Stimulated activated CD4-positive, alpha-beta T cell treated with anti-CD3 and anti-CD28 coated beads, Interleukin-4, amount 100 ng/mL, for 4 hours (primary cell): ENCODE data around the gene PLXNA4.

Source experiments
- DNase-seq, 2 experiments: peaks; one replicate each; pipeline ENCODE4 v3.0.0-alpha.2; 2020

The PLXNA4 gene

DNA sequence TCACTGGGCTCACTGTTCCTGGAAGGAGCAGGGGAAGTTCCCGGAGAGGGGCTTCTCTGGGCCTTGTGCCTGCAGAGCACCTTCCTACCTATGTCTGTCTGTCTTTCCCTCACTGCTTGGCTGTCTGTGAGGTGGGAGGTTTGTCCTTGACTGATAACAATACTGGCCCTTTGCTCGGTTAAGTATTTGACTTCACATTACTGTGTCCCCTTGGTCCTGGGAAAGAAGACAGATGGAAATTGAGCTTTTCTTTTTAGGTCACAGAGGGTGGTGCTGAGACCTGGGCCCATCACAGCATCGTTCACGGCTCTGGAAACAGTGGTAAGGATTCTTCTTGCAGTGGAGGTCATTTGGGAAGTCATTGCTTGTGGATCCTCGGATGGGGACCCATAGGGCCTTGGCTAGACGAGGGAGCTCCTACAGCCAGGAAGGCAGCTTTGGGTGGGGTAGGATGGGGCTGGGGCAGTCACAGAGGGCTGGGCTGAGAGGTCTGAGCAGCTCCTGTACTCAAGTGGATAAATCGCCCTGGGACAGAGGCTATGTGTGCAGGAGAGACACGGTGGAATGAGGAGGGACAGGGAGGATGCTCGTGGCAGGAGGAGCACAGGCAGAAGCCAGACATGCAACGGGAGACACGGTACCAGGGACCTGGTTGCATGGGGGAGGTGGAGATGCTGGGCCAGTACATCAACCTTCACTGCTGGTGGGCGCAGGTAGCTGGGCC lies 450.2 kb downstream of the PLXNA4 start:
- no peak for DNase-seq

DNA sequence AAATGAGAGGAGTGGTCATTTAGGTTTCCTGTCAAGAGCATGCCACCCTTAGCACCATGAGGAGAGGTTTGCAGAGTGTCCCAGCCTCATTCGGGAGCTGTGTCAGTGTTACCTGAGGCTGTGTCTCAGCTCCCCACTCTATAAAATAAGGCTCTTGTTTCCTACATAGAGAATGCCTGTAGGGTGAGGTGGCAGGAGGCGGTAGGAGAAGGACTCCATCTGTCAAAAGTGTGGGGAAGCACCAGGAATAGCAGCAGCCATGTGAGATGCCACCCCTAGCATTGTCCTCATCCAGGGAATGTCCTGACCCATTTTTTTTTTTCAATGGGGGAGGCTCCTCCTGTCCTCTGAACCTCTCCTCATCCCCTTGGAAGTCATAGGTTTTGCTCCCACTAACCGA lies 451.2 kb downstream of the PLXNA4 start:
- no peak for DNase-seq

GRCh38 chr7:132124575-132124974 lies 451.7 kb downstream of the PLXNA4 start:
- DNase-seq, result no peak

DNA sequence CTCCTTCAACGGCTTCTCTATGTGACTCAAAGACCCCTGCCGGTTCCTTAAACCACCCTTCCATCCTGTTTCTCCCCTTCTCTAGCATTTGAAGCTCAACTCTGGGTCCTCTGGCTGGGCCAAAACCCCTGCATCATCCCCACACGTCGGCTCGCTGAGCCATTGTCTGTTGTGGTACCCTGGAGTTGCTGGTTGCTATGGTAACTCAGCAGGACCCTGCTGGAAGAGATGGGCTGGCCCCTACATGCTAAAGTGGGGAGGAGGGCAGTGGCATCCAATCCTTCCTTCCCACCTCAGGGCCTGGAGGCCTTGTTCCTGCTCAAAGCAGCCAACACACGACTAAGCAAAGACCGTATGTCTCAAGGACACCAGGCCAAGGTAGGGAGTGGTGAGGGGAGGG lies 452.5 kb downstream of the PLXNA4 start:
- DNase-seq, result no peak

DNA sequence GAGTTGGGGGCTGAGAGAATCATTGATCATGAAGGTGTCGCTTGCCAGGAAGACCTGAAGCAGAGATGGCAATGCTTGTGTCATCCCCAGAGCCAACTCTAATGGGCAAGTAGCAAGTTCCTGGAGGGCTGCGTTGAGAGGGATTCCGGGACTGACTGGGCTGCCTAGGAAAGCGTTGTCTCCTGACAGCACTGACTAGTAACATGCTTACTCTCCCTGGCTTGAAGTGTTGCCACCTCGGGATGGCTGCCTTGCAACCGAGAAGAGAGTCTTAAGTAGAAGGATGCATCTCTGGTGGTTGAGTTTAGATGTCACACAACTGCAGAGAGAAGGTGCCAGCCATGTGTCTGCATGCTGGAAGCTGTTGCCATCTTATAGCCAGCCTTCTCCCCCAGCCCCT lies 453.4 kb downstream of the PLXNA4 start:
- DNase-seq, result no peak

- no peak for DNase-seq
Measured at GRCh38 chr7:132121987-132122386, 454.3 kb downstream of the PLXNA4 start.

- no peak for DNase-seq
Measured at GRCh38 chr7:132118641-132119040, 457.6 kb downstream of the PLXNA4 start.

GRCh38 chr7:132117636-132118035 lies 458.6 kb downstream of the PLXNA4 start:
- no peak for DNase-seq

DNA sequence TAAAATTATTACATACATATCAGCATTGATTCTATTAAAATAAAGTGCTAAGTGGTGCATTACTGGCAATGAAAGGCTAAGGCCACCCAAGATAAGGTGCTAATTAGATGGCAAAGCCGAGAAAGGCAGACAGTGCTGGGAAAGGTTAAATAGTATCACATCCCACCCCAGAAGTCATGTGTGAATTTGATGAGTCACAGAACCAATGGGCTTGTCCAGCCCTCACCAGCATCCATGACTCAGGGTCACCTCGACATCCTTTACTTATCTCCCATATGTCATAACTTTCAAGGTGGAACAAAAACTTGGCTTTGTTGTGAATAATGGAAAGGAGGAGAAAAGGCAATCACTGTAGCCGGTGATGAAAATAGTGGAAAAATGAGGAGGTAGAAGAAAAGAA lies 459.1 kb downstream of the PLXNA4 start:
- DNase-seq, result no peak

DNA sequence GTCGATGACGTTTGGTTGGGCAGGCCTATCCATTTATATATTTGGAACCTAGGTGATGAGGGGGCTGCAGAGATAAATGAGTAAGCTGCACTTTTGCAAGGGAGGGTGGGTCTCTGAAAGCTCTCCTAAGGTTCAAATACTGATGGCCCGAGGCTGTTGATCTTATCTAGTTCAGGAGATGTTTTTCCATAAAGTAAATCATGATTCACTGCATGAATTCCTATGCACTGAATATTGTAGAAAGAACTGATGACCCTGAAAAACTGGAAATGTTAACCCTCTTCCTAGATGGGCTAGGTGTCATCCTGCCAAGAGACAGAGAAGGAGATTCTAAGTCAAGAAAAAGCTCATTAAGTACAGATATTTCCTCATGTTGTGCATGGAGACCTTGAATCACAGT lies 459.9 kb downstream of the PLXNA4 start:
- no peak for DNase-seq

GRCh38 chr7:132115758-132116157 lies 460.5 kb downstream of the PLXNA4 start:
- no peak for DNase-seq

DNA sequence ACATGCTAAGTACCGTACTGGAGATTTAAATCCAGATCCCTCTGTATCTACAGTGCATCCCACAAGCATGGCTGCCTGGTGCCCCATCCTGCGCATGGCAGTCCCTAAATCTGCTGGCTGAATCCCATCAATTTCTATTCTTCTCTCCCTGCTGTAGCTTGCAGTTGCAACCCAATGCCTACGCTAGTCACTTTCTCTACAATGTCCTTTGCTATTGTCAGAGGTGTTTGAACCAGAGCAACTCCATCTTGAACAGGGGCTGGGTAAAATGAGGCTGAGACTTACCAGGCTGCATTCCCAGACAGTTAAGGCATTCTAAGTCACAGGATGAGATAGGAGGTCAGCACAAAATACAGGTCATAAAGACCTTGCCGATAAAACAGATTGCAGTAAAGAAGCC lies 461.2 kb downstream of the PLXNA4 start:
- DNase-seq, result no peak

DNA sequence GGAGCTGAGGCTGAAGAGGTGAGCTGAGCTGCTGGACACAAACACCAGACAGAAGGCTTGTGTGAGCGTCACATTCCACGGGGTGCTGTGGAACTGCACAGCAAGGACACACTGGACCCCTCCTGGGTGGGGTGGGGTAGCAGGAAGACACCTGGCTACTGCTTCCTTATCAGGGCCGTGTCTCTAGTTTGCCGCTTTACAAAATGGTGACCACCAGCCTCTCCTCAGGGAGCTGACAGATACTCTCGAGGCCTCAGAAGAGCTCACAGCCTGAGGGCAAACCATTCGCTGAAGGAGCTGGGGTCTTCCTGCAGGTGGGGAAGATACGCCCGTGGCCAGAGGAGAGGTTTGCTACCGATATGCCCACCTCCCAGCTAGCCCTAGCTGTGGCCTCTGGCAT lies 461.9 kb downstream of the PLXNA4 start:
- no peak for DNase-seq

- no peak for DNase-seq
Measured at GRCh38 chr7:132113536-132114371, 462.5 kb downstream of the PLXNA4 start.

- no peak for DNase-seq
Measured at GRCh38 chr7:132112657-132113056, 463.6 kb downstream of the PLXNA4 start.

- DNase-seq, result no peak
Measured at GRCh38 chr7:132112106-132112505, 464.2 kb downstream of the PLXNA4 start.

DNA sequence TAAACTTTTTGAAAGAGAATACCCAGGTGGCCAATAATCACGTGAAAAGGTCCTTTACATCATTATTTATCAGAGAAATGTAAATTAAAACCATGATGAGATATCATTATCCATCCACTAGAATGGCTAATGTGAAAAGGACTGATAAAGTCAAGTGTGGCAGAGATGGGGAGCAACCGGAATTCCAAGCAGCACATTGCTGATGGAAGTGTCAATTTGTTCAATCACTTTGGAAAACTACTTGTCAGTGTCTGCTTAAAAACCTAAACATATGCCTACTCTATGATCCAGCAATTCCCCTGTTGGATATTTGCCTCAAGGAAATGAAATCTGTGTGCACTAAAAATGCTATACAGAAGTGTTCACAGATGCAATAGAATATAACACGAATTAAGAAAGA lies 465.6 kb downstream of the PLXNA4 start:
- no peak for DNase-seq

DNA sequence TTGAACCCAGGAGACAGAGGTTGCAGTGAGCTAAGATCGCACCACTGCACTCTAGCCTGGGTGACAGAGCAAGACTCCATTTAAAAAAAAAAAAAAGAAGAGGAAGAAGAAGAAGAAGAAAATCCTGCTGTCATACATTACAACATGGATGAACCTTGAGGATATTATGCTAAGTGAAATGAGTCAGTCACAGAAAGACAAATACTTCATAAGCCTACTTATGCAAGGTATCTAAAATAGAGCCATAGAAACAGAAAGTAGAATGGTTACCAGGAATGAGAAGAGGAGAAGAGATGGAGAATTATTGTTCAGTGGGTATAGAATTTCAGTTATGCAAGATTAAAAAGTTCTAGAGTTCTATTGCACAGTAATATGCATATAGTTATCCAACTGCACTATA lies 466.5 kb downstream of the PLXNA4 start:
- DNase-seq, result no peak

- no peak for DNase-seq
Measured at GRCh38 chr7:132108563-132108962, 467.7 kb downstream of the PLXNA4 start.

DNA sequence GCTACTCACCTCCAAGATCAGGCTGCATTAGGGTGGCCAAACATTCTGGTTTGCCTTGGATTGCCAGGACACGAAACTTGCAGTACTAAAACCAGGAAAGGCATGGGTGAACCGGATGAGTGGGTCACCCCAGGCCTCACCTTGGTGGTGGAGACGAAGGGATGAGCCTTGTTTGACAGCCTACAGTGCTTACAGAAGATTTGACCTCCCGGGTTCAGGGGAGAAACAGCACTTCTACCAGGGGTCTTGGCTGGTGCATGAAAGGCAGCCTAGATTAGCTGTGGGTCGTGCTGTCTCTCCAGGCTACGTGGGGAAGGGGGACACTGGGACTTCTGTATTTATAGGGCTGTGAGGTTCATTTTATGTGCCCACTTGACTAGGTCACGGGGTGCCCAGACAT lies 469.8 kb downstream of the PLXNA4 start:
- no peak for DNase-seq

- DNase-seq, result no peak
Measured at GRCh38 chr7:132105096-132105495, 471.2 kb downstream of the PLXNA4 start.

- no peak for DNase-seq
Measured at GRCh38 chr7:132103718-132104117, 472.6 kb downstream of the PLXNA4 start.

DNA sequence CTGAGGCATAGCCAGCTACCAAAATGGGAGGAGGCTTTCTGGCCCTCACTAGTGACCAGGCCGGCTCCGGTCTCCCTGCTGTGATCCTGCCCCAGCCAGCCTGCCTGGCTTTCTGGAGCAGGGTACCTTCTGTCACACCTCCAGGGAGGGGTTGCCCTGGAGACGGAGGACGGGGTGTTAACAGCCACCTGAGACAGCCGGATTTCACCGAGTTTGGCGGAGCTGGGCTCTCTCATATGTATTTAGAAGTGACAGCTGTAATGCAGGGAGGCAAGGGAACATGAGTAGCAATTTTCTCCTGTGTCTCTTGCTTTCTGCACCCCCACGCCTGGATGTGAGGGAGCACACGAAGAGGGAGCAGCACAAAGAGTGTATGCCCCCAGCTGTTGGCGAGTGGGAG lies 473.3 kb downstream of the PLXNA4 start:
- no peak for DNase-seq

- DNase-seq, result no peak
Measured at GRCh38 chr7:132102391-132102790, 473.9 kb downstream of the PLXNA4 start.

- DNase-seq, result no peak
Measured at GRCh38 chr7:132100981-132101380, 475.3 kb downstream of the PLXNA4 start.
